Ovary (tissue), 3 donors: ENCODE measurements around the gene TGFBI.

ENCODE experiments used
- EP300 ChIP-seq: sonication (generic); formaldehyde crosslinking; IDR thresholded peaks from one replicate; pipeline ENCODE4 v1.6.1; 2017; ENCODE audit warnings: antibody characterized with exemption
- POLR2A ChIP-seq: fragments of 450-650 bp; IDR thresholded peaks from one replicate; pipeline ENCODE4 v1.6.1; 2017; ENCODE audit warnings: antibody characterized with exemption, mild to moderate bottlenecking, moderate library complexity
- TF ChIP-seq, protein P1 (sequence below), 3 donors: fragments of 450-650 bp in 2 of 3; fragments of 200-600 bp in 1 of 3; IDR thresholded peaks; one replicate each; pipeline versions ENCODE4 v1.5.1 to v1.8.0; 2016 to 2022; ENCODE audit warnings: antibody characterized with exemption in 3 of 3, mild to moderate bottlenecking in 1 of 3
- donor health status: DM: no; HTN: no; CAD: no.

- TF ChIP-seq, protein P1, sequence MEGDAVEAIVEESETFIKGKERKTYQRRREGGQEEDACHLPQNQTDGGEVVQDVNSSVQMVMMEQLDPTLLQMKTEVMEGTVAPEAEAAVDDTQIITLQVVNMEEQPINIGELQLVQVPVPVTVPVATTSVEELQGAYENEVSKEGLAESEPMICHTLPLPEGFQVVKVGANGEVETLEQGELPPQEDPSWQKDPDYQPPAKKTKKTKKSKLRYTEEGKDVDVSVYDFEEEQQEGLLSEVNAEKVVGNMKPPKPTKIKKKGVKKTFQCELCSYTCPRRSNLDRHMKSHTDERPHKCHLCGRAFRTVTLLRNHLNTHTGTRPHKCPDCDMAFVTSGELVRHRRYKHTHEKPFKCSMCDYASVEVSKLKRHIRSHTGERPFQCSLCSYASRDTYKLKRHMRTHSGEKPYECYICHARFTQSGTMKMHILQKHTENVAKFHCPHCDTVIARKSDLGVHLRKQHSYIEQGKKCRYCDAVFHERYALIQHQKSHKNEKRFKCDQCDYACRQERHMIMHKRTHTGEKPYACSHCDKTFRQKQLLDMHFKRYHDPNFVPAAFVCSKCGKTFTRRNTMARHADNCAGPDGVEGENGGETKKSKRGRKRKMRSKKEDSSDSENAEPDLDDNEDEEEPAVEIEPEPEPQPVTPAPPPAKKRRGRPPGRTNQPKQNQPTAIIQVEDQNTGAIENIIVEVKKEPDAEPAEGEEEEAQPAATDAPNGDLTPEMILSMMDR (IDR thresholded peaks at IDR 0.05): no peak
- TF ChIP-seq POLR2A (no peak), EP300 (no peak)
Observed at GRCh38 chr5:136076881-136077445, 48.2 kb downstream of the TGFBI start.
